GM19324 (cell line): ENCODE data around the gene CATSPER2.
"Not testable (repeated sequence)": the region's sequence is repeated elsewhere in the genome, so short reads cannot be mapped to it uniquely, and the experiment has no call there.

ENCODE experiments used
- ATAC-seq: cut with Tn5 transposase; IDR thresholded peaks from one replicate; pipeline ENCODE4 v1.9.1; 2021; ENCODE audit warnings: mild to moderate bottlenecking, moderate library complexity; ENCODE audit not compliant: unreplicated experiment, low FRiP score

The CATSPER2 gene

DNA sequence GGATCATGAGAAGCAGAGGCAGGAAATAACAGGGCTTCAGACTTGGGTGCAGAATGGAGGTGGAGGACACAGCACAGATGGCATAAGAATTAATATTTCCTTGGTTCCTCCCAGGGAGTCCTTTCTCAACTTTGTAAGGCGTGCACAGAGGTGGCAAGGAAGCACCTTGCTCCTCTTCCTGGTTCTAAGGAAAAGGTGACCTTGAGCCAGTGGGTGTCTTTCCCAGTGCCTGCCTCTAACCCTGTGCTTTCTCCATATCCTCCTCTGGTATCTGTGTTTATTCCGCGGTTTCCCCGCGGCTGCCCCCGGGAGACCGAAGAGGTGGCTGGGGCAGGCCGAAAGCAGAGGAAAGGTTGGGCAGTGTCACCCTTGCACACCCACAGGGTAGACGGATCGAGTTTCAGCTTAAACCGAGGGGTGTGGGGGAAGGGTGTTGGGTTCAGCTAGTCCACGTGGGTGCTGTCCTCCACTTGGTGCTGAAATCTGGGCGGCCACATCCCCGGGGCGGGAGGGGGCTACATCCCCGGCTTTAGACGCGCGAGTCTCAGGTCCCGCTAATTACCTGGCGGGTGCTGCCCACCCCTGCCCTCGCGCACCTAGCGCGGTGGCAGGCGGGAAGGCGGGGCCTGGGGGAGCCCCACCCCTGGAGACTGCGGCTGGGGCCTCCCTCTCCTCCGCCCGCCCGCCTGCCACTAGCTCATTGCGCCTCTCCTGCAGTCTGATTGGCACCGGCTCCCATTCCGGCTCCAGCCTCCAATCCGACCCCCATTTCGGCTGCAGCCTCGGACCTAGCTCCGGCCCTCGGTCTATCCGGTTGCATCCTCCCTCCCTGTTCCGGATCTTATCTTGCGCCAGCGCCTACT lies 55.1 kb downstream of the CATSPER2 start, which contains the start of gene CKMT1B:
CKMT1B (plus strand) TSS at position 700 of the 863 bp plus-strand sequence. CDS start 192 bp downstream, outside the sequence.
- not testable (repeated sequence) for ATAC-seq

DNA sequence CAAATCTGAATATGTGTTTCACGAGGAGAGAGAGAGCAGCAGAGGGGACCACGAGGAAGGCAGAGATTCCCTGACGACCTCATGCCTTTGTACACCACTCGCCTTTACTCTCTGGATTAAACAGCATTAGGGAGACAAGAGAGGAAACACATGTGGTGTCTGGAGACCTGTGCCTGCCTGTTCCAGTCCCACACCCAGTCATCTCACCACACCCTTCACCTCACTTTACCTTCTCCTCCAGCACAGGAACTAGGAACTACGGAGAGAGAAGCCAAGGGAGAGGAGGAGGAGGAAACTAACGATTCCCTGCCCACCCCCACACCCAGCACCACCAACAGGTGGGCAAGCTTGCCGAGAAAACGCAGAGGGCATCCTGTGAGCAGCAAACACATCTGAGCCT lies 55.8 kb downstream of the CATSPER2 start:
- ATAC-seq: not testable (repeated sequence)

DNA sequence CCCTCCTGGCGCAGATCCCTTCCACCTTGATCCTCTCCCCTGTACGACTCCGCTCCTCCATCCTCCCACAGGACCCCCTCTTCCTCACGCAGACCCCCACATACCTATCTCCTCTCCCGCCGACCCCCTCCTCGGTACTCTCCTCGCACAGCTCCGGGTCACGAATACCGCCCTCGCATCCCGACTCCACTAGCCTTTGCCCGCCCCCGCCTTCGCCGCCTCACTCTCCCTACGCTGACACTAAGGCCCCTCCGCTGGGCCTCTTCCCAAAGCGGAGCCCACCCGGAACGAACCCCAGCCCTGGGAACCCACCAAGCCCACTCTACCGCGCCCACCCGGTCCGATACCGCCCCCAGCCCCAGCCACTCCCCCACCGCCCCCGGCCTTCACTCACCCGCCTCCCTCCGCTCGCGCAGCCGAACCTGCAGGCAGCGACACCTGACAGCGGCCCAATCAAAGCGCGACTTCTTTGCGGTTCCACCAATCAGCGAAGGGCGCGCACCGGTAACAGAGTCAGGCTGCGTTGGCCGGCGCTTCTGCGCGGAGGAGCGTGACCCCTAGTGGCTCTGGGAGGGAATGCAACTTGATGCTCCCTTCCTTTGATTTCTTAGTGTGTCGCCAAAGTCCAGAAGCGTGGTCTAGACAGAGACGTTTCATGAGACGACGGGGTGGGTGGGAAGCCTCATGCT lies 58.7 kb downstream of the CATSPER2 start, which contains the start of gene PPIP5K1:
PPIP5K1 (minus strand) TSS at position 431 of the 689 bp plus-strand sequence. CDS start 5,704 bp downstream, outside the sequence.
- ATAC-seq: peak; percentile 97
